GM19438 (cell line): ENCODE measurements around the gene SHCBP1L.
"Not testable (repeated sequence)": the region's sequence is repeated elsewhere in the genome, so short reads cannot be mapped to it uniquely, and the experiment has no call there.

Experiments used
- ATAC-seq: cut with Tn5 transposase; IDR thresholded peaks from one replicate; pipeline ENCODE4 v1.9.1; 2021; ENCODE audit warnings: low read depth; ENCODE audit not compliant: unreplicated experiment

Gene SHCBP1L

DNA sequence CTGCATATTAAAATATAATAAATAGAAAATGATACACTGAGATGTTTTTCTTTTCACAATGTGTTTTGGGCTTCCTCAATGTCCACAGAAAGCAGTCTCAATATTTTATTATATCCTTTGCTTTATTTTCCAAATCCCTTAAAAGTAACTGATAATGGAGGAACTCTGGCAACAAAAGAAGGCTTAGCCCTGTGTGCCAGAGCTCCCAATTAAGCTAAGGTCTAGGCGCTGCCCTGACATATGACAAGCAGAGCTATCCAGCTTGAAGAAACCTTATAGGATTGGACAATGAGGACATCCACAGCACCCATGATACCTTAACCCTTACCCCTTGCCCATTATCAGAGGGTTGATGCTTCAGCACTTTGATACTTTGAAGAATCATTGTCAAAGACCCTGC is 12.9 kb upstream of the SHCBP1L start:
- ATAC-seq: no peak

DNA sequence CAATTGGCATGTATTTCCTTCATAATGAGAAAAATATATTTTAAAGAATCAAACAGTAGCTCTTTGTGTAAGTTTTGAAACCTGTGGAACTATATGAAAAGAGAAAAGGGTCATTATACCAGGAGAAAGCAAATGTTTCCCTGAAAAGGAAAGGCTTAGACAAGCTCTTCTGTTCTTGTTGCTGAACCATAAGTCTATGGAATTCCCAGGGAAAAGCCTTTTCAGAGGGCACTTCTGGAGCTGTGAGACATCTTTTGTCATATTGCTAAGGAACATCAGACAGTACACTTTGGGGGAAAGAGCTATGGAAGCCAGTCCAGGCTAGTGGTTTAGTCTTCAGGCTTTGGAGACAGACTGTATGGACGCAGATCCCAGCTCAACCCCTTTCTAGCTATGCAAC is 12.1 kb upstream of the SHCBP1L start:
- ATAC-seq: no peak

DNA sequence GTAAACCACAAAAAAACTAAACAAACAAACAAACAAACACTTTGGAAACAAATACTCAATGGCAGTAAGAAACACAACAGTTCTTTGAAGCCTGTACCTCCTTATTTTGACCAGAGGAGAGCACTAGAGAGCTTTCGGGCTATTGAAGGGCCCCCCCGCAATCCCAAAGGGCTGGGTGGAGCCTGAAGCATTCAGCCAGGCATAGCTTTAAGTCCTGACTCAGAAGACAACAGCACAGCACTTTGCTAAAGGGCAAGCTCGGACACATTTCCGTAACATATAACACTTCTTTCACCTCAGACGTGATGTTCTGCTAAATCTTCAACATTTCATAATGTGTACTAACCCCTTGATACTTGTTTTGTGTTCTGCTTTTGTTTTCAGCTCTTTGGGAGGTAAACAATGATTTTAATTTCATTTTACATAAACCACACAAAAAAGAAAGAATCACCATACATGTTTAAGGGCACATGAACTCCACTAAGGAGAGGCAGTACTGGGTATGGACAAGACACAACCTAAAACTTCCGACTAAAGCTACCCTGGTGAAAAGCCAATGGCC is 9.7 kb upstream of the SHCBP1L start:
- peak; percentile 98 for ATAC-seq

DNA sequence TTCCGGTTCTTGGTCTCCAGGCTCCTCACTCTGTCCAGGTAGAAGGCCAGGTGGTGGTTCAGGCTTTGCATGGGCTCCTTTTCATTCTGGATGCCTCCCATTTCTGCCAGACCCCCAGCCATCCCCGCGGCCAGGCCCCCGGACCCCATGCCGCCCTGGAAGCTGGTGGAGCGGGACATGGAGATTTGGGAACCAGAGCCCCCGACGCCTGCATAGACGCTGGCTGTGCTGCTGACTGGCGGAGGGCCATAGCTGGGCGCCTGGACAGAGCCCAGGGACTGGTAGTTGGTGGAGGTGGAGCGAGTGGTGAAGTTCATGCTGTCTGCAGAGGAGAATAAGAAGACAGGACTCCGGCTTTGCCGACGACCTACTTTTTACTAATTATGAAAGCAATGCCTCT is 7.1 kb upstream of the SHCBP1L start:
- no peak for ATAC-seq

DNA sequence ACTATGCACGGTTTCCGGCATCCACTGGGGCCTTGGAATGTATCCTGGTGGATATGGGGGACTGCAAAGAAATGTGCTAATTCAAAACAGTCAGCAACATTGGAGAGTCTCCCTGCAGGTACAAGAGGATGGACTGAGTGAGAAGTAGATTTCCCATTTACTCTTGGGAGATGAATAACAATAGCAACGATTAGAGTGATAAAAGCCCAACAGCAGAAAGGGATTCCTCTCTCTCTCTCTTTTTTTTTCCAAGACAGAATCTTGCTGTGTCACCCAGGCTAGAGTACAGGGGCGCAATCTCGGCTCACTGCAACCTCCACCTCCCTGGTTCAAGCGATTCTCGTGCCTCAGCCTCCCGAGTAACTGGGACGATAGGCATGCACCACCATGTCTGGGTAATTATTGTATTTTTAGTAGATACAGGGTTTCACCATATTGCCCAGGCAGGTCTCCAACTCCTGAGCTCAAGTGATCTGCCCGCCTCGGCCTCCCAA is 5.0 kb upstream of the SHCBP1L start:
- ATAC-seq: no peak

DNA sequence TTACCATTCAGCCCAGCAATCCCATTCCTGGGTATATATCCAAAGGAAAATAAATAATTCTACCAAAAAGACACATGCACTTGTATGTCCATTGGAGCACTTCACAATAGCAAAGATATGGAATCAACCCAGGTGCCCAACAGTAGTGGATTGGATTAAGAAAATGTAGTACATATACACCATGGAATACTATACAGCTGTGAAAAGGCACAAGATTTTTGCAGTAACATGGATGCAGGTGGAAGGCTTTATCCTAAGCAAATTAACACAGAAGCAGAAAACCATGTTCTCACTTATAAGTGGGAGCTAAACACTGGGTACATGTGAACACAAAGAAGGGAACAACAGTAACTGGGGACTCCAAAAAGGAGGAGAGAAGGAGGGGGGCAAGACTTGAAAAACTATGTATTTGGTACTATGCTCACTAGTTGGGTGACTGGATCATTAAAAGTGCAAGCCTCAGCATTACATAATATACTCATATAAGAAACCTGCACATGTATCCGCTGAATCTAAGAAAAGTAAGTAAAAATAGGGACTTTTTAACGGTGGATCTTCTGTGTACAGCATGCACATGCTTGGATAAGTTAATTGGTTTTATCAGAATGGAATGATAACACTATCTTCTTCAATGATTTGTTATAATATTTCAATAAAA is 3.9 kb upstream of the SHCBP1L start:
- no peak for ATAC-seq

DNA sequence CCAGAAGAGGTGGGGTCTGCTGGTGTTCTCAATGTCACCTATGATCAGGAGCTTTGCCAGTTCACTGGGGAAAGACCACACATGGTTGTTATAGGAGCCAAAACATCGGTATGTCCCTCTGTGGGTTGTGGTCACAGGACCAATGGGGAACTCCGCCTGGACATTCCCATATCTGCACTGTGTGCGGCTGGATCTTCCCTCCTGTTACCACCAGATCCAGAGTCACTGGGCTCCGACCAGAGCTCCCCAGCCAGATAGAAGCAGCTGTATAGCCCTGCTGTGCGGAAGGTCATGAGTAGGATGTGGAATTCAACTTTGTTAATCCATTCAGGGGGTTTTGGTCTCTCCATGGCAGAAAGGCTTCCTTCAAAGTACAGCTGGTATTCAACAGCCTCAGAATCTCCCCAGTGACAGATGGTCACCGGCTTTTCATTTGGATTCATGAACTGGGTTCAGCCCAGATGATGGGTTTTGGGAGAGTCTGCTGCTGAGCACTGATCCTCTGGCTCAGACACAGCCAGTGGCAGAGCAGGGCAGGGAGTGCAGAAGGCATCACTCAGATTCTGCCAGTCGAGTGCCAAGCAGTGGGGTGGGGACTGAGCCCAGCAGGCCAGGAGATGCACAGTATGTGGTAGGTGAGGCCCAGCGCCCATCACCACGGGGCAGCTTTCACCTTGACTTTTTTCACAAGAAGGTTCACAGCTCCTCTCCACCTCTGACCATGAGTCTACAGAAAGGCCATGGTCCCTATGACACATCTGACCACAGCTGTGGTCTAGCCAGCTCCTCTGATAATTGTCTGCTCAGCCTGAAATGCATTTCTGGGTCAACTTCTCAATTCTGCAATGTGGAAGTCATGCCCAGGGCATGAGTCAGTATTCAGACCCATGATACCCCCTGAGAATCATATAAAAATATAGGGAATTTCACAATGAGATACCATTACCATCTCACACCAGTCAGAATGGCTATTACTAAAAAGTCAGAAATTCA is 2.9 kb upstream of the SHCBP1L start:
- ATAC-seq: no peak

DNA sequence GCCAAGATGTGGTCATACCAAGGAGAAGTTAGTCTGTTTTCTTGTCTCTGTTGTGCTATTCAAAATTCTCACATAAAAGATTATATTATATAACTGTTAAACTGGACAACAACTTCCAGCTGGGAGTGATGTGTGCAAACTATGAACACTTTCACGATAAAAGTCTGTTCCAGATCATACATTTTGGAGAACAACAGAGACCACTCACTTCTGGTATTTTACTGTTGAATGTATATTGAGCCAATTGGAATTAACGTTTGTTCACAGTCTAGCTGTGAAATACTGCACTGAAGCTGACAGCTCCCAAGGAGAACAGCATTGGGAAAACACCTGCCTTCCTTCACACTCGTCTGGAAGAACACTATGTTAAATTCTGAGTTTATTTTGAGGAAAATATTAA is 860 bp upstream of the SHCBP1L start:
- no peak for ATAC-seq

DNA sequence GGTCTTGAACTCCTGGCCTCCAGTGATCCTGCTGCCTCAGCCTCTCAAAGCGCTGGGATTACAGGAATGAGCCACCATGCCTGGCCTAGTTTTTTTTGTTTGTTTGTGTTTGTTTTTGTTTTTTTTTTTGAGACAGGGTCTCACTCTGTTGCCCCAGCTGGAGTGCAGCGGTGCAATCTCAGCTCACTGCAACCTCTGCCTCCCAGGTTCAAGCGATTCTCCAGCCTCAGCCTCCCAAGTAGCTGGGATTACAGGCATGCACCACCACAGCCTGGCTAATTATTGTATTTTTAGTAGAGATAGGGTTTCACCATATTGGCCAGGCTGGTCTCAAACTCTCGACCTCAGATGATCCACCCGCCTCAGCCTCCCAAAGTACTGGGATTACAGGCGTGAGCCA is 9.6 kb downstream of the SHCBP1L start:
- not testable (repeated sequence) for ATAC-seq

DNA sequence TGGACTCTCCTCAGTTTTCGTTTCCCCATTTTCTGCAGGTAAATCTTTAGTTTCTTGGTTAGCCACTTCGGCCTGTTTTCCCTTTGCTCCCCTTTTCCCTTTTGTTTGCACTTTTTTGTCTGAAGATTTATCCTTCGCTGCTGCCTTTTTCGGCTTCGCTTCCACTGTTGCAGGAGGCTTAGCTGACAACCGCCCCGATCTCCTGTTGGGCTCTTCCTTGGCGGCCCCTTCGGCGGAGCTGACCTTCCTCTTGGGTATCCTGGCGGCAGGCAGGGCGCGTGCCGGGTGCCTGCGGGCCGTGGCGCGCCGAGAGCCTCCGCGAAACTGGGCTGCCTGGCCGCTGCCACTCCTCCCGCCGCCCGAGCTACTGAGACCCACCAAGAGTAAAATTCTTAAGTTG is 10.8 kb downstream of the SHCBP1L start:
- not testable (repeated sequence) for ATAC-seq

DNA sequence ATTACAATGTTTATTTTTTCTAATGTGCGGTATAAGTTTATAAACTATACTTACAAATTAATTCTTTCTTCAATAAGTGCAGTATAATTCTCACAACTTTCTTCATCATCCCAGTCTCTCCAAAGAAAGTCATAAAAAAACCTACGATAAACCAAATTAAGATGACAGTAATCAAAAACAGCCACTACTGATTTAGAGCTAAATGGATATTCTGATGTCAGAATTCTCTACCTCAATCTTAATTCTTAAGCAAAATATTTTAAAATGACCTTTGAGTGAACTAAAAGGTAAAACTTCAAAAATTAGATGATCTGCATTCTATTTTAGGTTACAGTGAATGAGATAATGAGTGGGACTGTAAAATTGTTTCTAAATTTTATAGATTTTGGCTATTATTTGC is 13.6 kb downstream of the SHCBP1L start:
- ATAC-seq: no peak

DNA sequence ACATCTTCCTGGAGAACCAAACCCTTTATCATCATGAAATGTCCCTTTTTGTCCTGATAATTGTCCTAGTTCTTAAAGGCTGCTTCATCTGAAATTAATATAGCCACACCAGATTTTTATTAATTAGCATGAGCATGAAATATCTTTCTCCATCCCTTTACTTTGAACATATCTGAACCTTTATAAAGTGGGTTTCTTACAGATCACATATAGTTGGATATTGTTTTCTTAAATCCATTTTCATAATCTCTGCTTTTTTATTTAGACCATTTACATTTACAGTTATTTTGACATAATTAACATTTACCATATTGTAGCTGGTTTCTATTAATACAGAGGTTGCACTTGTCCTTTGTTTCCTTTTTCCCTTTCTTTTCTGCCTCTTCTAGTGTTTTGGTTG is 17.2 kb downstream of the SHCBP1L start:
- ATAC-seq: no peak

DNA sequence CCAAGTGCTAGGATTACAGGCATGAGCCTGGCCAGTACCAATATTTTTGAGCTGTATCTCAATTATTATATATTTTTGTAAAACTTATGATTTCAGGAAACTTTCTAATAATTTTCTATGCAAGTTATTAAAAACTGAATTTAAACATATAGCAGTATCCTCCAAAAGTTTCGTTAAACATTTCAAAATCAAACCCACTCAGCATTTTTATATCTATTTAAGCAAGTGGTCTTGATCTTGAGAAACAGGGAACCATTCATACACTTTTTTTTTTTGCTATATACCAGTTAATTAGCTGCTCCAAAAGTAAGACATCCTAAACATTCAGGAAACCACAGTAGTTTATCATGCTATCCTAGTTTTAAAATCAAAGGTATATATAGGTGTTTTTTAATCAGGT is 22.0 kb downstream of the SHCBP1L start:
- ATAC-seq: no peak

DNA sequence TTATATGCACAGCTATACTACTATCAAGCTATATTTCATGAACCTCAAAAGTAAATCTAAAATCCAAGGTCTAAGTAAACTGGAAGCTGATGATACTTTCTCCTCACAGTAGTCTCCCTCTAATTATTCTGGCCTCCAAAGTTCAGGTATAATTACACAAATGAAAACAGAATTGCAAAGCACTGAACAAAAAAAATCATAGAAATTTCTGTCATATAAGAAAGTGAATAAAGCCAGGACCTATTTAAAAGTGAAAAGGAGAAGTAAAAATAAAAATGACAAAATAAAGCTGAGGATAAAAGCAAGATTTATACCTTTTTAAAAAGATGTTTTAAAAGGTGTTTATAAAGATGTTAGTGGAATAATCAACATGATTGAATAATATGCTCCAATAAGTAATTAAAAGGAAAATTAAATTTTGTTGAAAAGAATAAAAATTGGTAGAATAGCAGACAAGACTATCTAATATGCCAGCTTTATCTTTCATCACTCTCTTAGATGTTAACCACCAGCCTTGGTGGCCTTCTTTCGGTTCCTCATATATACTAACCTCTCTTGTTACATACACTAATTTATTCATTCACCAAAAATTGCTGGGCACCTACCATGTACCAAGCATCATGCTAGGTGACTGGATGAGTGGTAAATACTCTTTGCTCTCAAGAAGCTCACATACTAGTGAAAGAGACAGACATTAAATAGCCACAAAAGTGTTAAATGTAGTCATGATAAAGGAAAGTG is 25.1 kb downstream of the SHCBP1L start:
- ATAC-seq: no peak

DNA sequence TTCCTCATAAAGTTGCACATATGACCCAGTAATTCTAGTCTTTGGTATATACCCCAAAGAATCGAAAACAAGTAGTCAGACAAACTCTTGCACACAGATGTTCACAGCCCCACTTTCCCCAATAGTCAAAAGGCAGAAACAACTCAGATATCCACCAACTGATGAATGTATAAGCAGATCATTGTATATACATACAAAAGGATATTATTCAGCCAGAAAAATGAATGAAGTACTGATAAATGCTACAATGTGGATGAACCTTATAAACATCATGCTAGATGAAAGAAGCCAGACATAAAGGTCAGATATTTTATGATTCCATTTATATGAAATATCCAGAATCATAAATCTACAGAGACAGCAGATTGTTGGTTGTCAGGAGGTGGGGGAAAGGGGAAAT is 27.3 kb downstream of the SHCBP1L start:
- ATAC-seq: no peak

DNA sequence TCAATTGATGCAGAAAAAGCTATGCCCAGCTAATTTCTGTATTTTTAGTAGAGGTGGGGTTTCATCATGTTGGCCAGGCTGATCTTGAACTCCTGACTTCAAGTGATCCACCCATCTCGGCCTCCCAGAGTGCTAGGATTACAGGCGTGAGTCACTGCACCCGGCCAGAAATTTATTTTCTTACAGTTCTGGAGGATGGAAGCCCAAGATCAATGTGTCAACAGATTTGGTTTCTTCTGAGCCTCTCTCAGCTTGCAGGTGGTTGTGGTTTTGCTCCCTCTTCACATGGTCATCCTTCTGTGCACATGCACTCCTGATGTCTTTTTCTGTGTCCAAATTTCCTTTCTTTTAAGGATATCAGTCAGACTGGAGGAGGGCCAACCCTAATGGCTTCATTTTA is 35.6 kb downstream of the SHCBP1L start:
- ATAC-seq: no peak

DNA sequence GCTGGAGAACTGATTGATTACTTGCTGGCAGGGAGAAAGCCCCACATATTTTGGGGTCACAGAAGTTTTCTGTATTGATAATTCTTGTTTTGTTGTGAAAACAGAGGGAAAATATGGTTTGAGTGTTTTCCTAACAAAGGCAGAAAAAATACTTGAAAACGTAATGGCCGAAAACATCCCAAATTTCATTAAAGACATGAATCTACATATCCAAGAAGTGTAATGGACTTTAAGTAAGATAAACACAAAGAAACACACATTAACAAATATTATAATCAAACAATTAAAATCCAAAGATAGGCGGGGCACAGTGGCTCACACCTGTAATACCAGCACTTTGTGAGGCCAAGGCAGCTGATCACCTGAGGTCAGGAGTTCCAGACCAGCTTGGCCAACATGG is 39.6 kb downstream of the SHCBP1L start:
- no peak for ATAC-seq

DNA sequence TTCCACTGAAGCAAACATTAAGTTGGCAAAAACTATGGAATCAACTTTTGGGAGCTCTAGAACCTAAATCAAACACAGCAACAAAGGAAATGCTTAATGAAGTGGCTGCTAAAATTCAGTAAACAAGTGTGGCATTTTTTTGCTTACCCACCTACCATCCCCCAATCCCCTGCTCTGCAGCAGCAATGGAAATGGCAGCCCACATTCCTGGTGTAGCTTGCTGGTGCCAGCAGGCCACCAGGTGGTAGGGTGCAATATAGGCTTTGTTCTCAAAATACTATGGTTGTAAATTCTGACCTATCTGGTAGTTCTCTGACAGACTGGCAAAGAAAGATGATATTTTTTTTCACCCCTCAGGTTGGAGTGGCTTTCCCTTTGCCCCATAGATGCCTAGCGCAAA is 42.8 kb downstream of the SHCBP1L start:
- ATAC-seq: no peak

DNA sequence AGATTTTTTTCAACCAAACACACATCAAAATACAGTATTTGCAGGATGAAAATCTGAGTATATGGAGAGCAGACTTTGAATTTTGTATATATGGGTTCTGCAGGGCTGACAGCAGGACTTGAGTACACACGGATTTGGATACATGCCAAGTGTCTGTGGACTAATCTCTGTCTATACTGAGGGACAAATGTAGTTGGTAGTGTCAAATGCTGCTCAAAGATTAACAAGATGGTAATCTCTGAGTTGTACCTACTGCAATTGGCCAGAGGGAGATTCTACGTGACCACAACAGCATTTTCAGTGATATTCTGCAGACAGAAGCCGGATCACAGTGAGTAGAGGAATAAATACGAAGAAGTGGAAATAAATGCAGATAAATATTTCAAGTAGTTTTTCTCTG is 43.4 kb downstream of the SHCBP1L start:
- ATAC-seq: no peak

DNA sequence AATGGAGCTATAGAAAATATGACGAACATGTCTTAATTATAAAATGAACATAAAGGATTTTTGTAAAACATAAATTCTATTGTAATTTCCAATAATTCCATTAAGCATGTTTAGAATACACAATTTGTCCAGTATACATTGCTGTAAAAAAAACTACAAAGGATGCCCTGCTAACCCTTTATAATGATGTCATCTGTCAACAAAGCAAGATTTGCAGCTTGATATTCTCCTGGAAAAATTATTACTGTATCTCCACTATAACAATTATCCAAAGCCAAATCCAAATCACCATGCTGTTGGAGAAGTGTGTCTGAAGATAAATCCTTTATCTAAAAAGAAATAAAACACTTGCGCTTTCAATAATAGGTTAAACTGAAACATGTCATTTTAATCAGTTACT is 47.6 kb downstream of the SHCBP1L start:
- no peak for ATAC-seq

DNA sequence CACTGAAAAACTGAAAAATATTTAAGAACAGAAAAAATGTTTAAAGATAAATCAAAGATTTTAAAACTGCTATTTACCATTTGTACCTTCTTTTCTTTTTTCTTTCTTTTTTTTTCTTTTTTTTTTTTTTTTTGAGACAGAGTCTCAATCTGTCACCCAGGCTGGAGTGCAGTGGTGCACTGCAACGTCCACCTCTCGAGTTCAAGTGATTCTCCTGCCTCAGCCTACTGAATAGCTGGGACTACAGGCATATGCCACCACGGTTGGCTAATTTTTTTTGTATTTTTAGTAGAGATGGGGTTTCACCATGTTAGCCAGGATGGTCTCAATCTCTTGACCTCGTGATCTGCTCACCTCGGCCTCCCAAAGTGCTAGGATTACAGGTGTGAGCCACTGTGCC is 51.0 kb downstream of the SHCBP1L start:
- not testable (repeated sequence) for ATAC-seq
